ENCODE measurements around the gene NAT9.
A peak's percentile ranks its signal among the peaks of the same experiment; 100 is the strongest.

The NAT9 gene

GRCh38 chr17:74748529-74749278 is 27.4 kb downstream of the NAT9 start, which contains the start of gene NHERF1:
TSS of gene NHERF1 (plus strand) at chr17:74748628. CDS start at chr17:74748847, 219 bp downstream.
- DNase-seq, result peak; percentile 82

GRCh38 chr17:74748279-74748528 is 27.9 kb downstream of the NAT9 start:
- no peaks in the 10 kb centered on the region for H3K27me3 ChIP-seq (replicated peaks)
- no peak for DNase-seq
- TF ChIP-seq CTCF (IDR thresholded peaks at IDR 0.05; ENCODE audit: low read depth, low read length, missing control alignments), result no peak
- no peaks in the 10 kb centered on the region for H3K36me3 ChIP-seq (replicated peaks)
- H3K4me3 ChIP-seq (ENCODE audit: low read depth, low read length), result peak overlapping the region; percentile 52
- no peak overlapping the region for H3K27ac ChIP-seq
- in situ Hi-C loops (cut with HindIII; ENCODE audit: low pct_ligation_motif_present, low sequenced_read_pairs), result no loop called here

More at GRCh38 chr17:74748529-74749278, 27.4 kb downstream of the NAT9 start, which contains the start of gene NHERF1:
- no peak within 1 kb of the TSS for H3K27ac ChIP-seq
- H3K36me3 ChIP-seq (replicated peaks), result no peaks in the 10 kb centered on the region
- TF ChIP-seq CTCF (IDR thresholded peaks at IDR 0.05; ENCODE audit: low read depth, low read length, missing control alignments), result peak; percentile 14
- peak within 1 kb of the TSS; percentile 69 for H3K4me3 ChIP-seq (ENCODE audit: low read depth, low read length)
- in situ Hi-C loops (cut with HindIII; ENCODE audit: low pct_ligation_motif_present, low sequenced_read_pairs), result no loop called here
- H3K27me3 ChIP-seq (replicated peaks), result no peaks in the 10 kb centered on the region

DNA sequence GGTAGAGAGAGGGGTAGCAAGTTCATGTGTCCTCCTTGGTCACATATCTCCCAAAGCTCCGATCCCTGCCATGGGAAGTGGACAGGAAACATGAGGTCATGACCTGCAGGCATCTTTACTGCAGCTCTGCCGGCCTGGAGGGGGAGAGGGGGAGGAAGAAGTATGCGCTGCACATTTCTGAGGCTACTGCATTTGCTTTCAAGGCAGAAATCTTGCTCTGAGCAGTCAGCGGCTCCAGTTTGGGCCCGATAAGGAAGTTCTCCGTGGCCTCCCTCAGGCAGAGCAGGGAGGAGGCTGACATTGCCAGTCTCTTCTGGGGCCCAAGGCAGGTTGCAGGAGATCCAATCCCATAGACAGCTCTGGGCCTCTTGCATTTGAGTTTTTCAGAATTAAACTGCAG is 29.2 kb downstream of the NAT9 start:
- Histone ChIP-seq H3K4me3 (ENCODE audit: low read depth, low read length) (no peak overlapping the region), H3K36me3 (replicated peaks) (no peaks in the 10 kb centered on the region), H3K27ac (no peak overlapping the region), H3K27me3 (replicated peaks) (no peaks in the 10 kb centered on the region)
- in situ Hi-C loops (cut with HindIII; ENCODE audit: low pct_ligation_motif_present, low sequenced_read_pairs), result no loop called here
- no peak for TF ChIP-seq CTCF (IDR thresholded peaks at IDR 0.05; ENCODE audit: low read depth, low read length, missing control alignments)
- DNase-seq, result no peak

- Histone ChIP-seq H3K4me3 (ENCODE audit: low read depth, low read length) (no peak overlapping the region), H3K27me3 (replicated peaks) (no peaks in the 10 kb centered on the region), H3K27ac (no peak overlapping the region), H3K36me3 (replicated peaks) (no peaks in the 10 kb centered on the region)
- DNase-seq, result no peak
- no peak for TF ChIP-seq CTCF (IDR thresholded peaks at IDR 0.05; ENCODE audit: low read depth, low read length, missing control alignments)
- in situ Hi-C loops (cut with HindIII; ENCODE audit: low pct_ligation_motif_present, low sequenced_read_pairs), result no loop called here
Measured at GRCh38 chr17:74746376-74746775, 29.8 kb downstream of the NAT9 start.

DNA sequence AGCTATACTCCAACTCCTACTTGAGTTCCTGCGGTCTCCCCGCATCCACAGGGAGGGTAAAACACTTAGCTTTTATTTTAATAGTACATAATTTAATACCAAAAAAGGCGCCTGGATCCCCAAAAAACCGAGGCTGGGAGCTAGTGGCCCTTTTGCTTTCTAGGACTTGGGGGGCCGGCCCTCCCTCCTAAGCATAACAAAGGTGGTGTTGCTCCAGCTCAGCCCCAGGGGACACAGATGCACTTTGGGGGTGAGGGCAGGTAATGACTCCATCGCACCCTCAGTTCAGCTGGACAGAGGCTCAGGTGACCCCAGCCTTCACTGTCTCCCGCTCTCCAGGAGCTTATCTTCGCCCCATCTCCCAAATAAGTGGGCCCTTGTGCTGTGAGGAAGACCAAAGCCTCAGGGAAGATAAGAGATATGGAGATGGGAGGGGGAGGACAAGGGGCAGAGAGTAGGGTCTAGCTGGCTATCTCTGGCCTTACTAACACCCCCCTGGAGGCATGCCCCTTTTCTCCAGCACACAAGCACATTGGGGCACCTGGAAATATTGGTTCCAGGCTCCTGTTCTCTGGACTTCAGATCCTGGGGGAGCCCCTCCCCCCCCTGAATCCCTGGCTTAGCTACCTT is 30.5 kb downstream of the NAT9 start:
- in situ Hi-C loops (cut with HindIII; ENCODE audit: low pct_ligation_motif_present, low sequenced_read_pairs), result no loop called here
- no peaks in the 10 kb centered on the region for H3K27me3 ChIP-seq (replicated peaks)
- H3K27ac ChIP-seq, result no peak overlapping the region
- no peak overlapping the region for H3K4me3 ChIP-seq (ENCODE audit: low read depth, low read length)
- DNase-seq, result no peak
- no peak for TF ChIP-seq CTCF (IDR thresholded peaks at IDR 0.05; ENCODE audit: low read depth, low read length, missing control alignments)
- no peaks in the 10 kb centered on the region for H3K36me3 ChIP-seq (replicated peaks)

All from brain microvascular endothelial cell (primary cell).